BE2C (cell line): ENCODE data around the gene ECEL1.
"Not testable (repeated sequence)": the region's sequence is repeated elsewhere in the genome, so short reads cannot be mapped to it uniquely, and the experiment has no call there.

Experiments
- DNase-seq: peaks from one replicate; pipeline ENCODE4 v3.0.0-alpha.2; 2020
- H3K27me3 ChIP-seq: fragments of 250-450 bp; sonication (Bioruptor Pico); 2 replicates; pipeline ENCODE4 v1.5.1; 2020; ENCODE audit warnings: mild to moderate bottlenecking
- H3K36me3 ChIP-seq: fragments of 250-450 bp; sonication (Bioruptor Pico); 2 replicates; pipeline ENCODE4 v1.5.1; 2020; ENCODE audit warnings: mild to moderate bottlenecking
- H3K4me1 ChIP-seq: fragments of 250-450 bp; sonication (Bioruptor Pico); 2 replicates; pipeline ENCODE4 v1.5.1; 2020
- H3K4me3 ChIP-seq: 2 replicates; pipeline ENCODE4 v1.5.1; 2011; ENCODE audit warnings: low read depth, low read length
- H3K9me3 ChIP-seq: fragments of 250-450 bp; sonication (Bioruptor Pico); 2 replicates; pipeline ENCODE4 v1.5.1; 2020
- CTCF ChIP-seq: IDR thresholded peaks from 2 replicates; pipeline ENCODE4 v1.5.1; 2012; ENCODE audit warnings: mild to moderate bottlenecking, low read depth, low read length

ECEL1 gene

DNA sequence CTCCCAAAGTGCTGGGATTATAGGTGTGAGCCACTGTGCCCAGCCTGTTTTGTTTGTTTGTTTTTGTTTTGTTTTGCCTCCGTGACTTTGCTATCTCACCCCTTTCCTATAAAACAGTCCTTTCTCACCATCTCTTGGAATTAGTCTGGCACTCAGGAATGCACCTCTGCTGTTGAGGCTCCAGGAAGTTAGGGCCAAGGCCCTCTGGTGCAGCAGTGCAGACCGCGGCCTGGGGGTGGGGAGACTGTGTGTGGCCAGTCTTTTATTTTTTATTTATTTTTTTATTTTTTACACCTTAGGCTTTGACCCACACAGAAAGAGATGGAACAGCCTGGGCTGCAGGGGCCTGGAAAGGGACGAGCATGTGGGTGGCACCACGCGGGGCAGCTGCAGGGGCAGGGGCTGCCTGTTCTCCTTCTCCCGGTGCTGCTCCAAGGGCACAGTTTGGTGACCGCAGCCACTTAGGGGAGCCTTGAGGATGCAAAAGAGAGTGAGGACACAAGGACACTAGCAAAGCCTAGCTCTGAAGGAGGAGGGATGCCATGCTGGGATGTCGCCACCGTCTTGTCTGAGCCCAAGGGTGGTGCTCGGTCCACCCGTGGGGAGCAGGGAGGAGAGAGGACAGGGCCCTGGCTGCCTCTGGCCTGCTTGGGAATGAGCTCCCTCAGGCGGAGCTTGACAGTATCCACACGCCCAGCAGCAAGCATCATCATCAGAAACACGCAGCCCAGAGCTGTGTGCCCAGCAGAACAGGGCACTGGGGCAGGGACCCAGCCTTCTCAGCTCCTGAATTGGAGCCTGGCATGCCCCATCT is 51.0 kb downstream of the ECEL1 start:
- Histone ChIP-seq H3K36me3 (no peaks in the 10 kb centered on the region), H3K9me3 (no peaks in the 10 kb centered on the region), H3K27me3 (no peaks in the 10 kb centered on the region), H3K4me3 (no peak overlapping the region), H3K4me1 (no peaks in the 10 kb centered on the region)
- DNase-seq, result no peak
- TF ChIP-seq CTCF, result no peak

DNA sequence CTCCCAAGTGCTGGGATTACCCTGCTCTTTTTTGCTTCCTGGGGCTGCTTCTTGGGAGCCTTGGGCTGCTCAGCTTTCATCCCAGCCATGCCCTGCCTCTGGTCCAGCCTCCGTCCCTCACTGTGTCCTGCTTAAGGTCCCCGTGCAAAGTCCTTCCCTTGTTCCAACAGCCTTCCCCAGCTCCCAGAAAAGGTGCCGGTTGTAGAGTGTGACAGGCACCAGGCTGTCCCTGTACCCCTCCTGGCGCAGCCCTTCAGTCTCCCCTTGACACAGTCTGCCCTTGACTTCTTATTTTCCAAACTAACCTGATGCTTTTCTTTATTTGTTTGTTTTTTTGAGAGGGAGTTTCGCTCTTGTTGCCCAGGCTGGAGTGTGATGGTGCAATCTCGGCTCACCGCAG is 51.8 kb downstream of the ECEL1 start:
- H3K4me1 ChIP-seq, result no peaks in the 10 kb centered on the region
- no peak for DNase-seq
- no peaks in the 10 kb centered on the region for H3K27me3 ChIP-seq
- no peak overlapping the region for H3K4me3 ChIP-seq
- H3K36me3 ChIP-seq, result no peaks in the 10 kb centered on the region
- H3K9me3 ChIP-seq, result no peaks in the 10 kb centered on the region
- TF ChIP-seq CTCF, result no peak

DNA sequence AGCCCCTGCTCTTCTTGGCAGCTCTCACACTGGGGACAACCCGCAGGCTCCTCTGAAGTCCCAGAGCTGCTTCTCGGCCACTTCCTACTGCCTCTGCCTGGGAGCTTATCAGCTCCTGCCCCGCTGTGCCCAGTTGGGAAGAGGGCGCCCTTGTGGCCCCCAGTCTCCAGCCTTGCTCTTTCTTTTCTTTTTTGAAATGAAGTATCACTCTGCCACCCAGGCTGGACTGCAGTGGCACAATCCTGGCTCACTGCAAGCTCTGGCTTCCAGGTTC is 52.3 kb downstream of the ECEL1 start:
- no peak for DNase-seq
- H3K27me3 ChIP-seq, result no peaks in the 10 kb centered on the region
- H3K4me3 ChIP-seq, result no peak overlapping the region
- no peaks in the 10 kb centered on the region for H3K36me3 ChIP-seq
- no peaks in the 10 kb centered on the region for H3K9me3 ChIP-seq
- TF ChIP-seq CTCF, result no peak
- no peaks in the 10 kb centered on the region for H3K4me1 ChIP-seq

- no peaks in the 10 kb centered on the region for H3K27me3 ChIP-seq
- TF ChIP-seq CTCF, result no peak
- H3K4me3 ChIP-seq, result no peak overlapping the region
- H3K9me3 ChIP-seq, result no peaks in the 10 kb centered on the region
- no peaks in the 10 kb centered on the region for H3K4me1 ChIP-seq
- DNase-seq, result no peak
- no peaks in the 10 kb centered on the region for H3K36me3 ChIP-seq
Observed at GRCh38 chr2:232434563-232435374, 52.9 kb downstream of the ECEL1 start.

DNA sequence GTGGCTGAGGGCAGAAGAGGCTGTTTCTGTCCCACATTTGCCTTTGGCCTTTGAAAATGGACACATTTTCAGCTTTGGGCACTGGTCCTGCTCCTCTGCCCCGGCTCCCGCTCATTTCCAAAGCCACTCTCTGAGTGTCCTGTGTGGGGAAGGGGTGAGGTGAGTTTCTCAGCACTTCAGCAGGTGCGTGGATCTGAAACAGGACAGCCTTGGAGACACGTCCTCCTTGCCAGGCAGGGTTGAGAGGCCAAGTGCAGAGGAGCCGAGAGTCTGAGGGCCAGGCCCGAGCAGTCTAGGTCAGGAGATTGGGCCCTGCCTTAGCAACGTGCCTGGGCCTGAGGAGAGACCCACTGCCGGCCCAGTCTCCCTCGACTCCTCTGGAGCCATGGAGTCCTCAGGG is 53.5 kb downstream of the ECEL1 start:
- no peak for DNase-seq
- Histone ChIP-seq H3K4me3 (no peak overlapping the region), H3K9me3 (no peaks in the 10 kb centered on the region), H3K4me1 (no peaks in the 10 kb centered on the region), H3K36me3 (no peaks in the 10 kb centered on the region), H3K27me3 (no peaks in the 10 kb centered on the region)
- no peak for TF ChIP-seq CTCF

DNA sequence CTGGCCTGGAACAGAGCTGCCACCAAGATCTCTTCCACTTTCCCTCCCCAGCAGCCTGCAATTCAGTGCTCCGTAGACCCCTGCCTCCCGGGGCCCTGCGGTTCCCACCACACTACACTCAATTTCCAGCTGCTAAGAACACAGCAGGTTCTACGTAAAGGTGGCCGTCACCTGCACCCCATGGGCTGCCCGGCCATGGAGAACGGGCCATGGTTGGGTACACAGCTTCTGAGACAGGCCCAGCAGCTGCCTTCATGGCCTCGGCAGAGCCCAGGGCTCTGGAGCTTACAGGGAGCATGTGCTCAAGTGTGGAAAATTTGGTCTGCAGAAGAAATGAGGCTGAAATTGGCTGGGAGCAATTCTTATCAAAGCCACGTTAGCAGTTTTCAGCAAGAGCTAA is 54.0 kb downstream of the ECEL1 start:
- H3K4me1 ChIP-seq, DNase-seq, H3K4me3 ChIP-seq, H3K9me3 ChIP-seq, H3K36me3 ChIP-seq, H3K27me3 ChIP-seq: not testable (repeated sequence)
